ENCODE results near the gene SORCS2.

The SORCS2 gene

DNA sequence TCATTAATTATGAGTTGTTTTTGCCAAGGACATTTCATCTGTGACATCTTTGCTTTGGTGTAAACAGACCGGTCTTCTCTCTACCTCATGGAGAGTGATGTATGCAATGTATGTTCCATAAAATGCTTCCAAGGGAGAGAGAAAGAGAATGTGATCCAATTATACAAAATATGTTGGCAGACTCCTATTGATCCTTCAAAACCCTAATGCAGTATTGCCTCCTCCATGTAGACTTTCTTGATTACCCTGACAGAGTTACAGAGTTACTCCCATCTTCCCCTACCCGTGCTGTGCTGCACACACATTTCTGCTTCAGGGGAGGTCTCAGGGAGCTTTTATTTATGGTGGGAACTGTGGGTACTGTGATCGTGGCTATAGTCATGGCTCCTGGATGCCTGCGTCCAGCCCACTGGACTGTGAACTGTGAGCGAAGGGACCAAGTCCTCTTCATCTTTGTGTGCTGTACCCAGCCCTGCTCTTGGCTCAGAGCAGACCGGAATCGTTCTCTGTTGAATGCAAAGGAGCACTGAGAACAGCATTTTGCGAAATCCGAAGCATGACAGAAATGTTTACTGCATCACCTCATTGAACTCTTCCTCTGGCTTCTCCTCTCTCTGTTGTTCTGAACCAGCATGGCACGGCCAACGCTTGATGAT, 32.7 kb downstream of the SORCS2 start:
- H3K4me1 Mint-ChIP-seq (ENCODE audit: low read depth) = no peaks in the 10 kb centered on the region
- no peaks in the 10 kb centered on the region for H3K36me3 Mint-ChIP-seq (ENCODE audit: low read depth)
- H3K27me3 Mint-ChIP-seq (ENCODE audit: low read depth) = no peaks in the 10 kb centered on the region
- no peak overlapping the region for H3K27ac Mint-ChIP-seq
- H3K9me3 Mint-ChIP-seq = no peaks in the 10 kb centered on the region
- H3K4me3 Mint-ChIP-seq = no peak overlapping the region

DNA sequence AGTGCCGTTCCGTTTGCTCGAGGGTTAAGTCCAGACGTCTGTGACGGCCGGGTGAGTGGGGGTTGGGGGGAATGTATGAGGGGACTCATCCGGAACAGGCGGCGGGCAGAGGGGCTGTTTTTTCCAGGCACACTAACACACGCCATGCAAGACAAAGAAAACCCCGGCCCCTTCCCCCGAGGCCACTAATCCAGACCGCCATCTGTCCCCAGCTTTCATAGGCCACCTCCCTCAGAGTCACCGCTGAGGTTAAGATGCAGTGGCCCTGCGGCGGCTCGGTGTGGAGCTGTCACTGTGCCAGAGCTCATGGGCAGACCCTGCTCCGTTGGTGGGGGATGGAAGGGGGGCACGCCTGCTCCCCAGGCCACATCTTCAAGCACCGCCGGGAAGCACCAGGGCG, 34.1 kb downstream of the SORCS2 start:
- H3K27me3 Mint-ChIP-seq (ENCODE audit: low read depth) = no peaks in the 10 kb centered on the region
- no peaks in the 10 kb centered on the region for H3K36me3 Mint-ChIP-seq (ENCODE audit: low read depth)
- no peak overlapping the region for H3K4me3 Mint-ChIP-seq
- H3K27ac Mint-ChIP-seq = no peak overlapping the region
- no peaks in the 10 kb centered on the region for H3K4me1 Mint-ChIP-seq (ENCODE audit: low read depth)
- no peaks in the 10 kb centered on the region for H3K9me3 Mint-ChIP-seq

DNA sequence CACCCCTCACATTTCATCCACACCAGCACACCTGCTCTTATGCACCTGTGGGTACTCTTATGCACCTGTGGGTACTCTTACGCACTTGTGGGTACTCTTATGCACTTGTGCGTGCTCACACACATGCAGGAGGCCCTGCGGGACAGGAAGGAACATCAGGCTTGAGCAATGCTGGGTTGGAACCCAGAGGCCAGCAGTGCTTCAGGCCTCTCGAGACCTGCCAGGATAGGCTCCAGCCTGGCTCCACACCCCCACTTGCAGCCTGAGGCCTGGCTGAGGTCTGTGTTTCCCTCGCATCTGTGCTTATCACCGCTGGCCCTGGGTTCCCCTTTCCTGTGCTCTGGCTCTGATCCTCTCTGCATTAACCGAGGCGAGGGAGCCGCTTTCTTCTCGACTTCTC, 34.7 kb downstream of the SORCS2 start:
- Mint-ChIP-seq H3K27me3 (ENCODE audit: low read depth) (no peaks in the 10 kb centered on the region), H3K36me3 (ENCODE audit: low read depth) (no peaks in the 10 kb centered on the region), H3K9me3 (no peaks in the 10 kb centered on the region), H3K4me3 (no peak overlapping the region), H3K4me1 (ENCODE audit: low read depth) (no peaks in the 10 kb centered on the region), H3K27ac (no peak overlapping the region)

DNA sequence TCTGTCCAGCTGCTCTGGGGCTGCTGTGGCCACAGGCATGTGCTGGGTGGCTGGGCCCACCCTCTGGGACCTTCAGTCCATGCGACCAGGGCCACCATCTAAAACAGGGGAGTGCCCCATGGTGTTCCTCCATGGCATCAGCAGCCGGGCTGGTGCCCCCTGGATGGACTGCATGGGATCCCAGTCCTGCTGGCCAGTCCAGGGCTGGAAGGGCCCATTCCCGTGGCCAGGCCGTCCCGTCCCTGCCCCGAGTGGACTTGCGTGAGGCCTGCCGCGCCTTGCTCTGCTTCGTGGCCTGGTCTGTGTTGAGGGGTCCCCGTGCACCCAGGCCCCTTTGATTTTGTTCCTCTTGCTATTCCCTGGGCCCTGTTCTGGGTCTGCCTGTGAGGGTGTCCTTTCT, 36.4 kb downstream of the SORCS2 start:
- H3K27me3 Mint-ChIP-seq (ENCODE audit: low read depth) = no peaks in the 10 kb centered on the region
- no peak overlapping the region for H3K27ac Mint-ChIP-seq
- H3K4me1 Mint-ChIP-seq (ENCODE audit: low read depth) = no peaks in the 10 kb centered on the region
- no peaks in the 10 kb centered on the region for H3K36me3 Mint-ChIP-seq (ENCODE audit: low read depth)
- no peaks in the 10 kb centered on the region for H3K9me3 Mint-ChIP-seq
- H3K4me3 Mint-ChIP-seq = no peak overlapping the region

DNA sequence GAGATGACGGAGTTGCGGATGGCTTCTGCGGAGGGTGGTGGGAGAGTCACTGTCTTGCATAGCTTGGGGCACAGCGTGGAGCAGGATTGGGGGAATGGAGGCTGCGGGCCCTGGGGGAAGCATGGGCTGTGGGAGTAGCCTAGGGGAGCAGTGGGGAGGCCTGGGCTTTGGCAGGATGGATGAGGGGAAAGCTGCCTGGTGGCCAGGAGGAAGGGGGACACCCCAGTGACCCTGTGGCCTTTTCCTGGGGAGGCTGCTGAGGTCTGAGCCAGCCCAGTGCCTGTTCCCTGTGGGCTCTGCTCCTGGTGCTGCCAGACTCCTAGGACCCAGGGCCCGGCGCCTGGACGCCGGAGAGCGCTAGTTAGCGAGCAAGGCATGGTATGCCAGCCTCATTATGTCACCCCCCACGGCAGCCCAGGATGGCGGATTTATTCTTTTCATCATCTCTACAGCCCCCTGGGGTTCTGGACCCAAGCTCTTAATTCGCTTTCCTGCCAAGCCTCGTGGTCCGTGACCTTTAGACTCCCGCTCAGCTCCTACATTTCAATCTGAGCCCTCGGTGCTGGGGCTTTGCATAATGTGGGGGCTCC, 39.8 kb downstream of the SORCS2 start:
- Mint-ChIP-seq H3K27me3 (ENCODE audit: low read depth) (no peaks in the 10 kb centered on the region), H3K4me3 (no peak overlapping the region), H3K4me1 (ENCODE audit: low read depth) (no peaks in the 10 kb centered on the region), H3K9me3 (no peaks in the 10 kb centered on the region), H3K27ac (no peak overlapping the region), H3K36me3 (ENCODE audit: low read depth) (no peaks in the 10 kb centered on the region)

DNA sequence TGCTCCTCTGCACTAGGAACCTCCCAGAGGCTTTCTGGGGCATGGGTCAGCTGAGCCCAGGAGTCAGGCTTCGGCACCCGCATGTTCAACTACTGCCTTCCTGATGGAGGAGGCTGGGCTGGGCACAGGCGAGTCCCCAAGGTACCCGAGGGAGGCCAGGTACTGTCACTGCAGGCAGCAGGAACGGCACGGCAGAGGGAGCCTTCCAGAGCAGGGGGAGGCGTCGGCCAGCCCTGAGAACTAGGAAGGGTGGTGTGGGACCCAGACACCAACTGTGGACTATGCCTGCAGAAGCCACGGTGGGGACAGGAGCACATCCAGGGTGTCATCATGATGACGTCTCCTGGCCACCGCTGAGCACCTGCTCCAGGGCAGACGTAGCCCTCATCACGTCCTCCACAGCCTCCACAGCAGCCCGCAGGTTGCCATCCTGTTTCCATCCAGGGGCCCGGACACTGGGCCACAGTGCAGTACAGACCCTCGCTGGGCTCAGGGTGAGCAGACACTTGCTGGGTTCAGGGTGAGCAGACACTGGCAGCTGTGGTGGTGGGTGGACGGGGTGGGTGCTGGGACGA, 40.8 kb downstream of the SORCS2 start:
- Mint-ChIP-seq H3K9me3 (no peaks in the 10 kb centered on the region), H3K4me1 (ENCODE audit: low read depth) (no peaks in the 10 kb centered on the region)

DNA sequence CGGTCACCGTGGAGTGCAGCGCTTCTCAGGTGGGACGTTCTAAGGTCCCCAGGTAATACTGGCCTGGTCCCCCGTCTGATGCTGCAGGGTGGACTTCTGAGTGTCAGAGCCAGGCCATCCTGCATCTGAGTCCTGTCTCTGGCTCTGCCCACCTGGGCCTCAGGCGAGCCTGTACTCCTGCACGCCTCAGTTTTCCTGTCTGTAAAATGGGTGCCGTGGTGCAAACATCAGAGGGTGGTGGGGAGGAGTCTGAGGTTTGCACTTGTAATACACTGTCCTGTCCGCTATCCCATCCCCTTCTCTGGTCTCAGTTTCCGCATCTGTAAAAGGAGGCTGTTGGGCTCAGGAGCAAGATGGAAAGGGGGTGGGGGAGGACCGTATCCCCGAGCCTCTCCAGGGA, 41.3 kb downstream of the SORCS2 start:
- Mint-ChIP-seq H3K36me3 (ENCODE audit: low read depth) (no peaks in the 10 kb centered on the region), H3K27me3 (ENCODE audit: low read depth) (no peaks in the 10 kb centered on the region)

More for the DNA sequence above, 40.8 kb downstream of the SORCS2 start:
- no peak overlapping the region for H3K27ac Mint-ChIP-seq
- no peaks in the 10 kb centered on the region for H3K27me3 Mint-ChIP-seq (ENCODE audit: low read depth)
- no peak overlapping the region for H3K4me3 Mint-ChIP-seq
- H3K36me3 Mint-ChIP-seq (ENCODE audit: low read depth) = no peaks in the 10 kb centered on the region

DNA sequence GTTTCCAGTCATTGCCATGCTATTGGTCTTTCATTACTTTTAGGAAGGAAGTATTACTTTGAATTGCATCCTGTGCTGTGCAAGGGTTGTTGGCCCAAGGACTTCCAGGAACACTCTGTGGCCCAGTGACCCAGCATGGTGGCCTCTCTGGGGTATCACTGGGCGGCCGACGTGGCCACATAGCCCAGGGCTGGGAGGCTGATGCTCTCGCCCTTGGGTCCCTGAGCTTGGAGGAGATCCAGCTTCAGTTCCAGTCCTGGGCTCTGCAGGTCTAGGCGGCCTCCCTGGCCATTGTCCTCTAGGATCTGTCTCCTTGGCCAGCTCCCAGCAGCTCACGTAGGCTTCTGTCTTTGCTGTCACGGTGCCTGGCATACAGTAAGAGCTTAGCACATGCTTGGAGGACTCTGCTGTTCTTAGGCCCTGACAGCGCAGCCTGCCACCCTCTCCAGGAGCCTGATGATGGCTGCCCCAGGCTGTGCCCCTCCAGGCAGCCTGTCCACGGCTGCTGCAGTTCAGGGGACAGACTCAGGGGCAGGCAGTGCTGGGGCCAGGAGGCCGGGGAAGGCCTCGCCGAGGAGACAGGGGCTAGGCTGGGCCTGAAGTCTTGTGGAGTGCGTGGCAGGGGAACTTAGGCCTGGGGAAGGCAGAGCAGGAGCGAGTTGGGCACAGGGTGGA, 42.2 kb downstream of the SORCS2 start:
- no peaks in the 10 kb centered on the region for H3K4me1 Mint-ChIP-seq (ENCODE audit: low read depth)
- no peak overlapping the region for H3K4me3 Mint-ChIP-seq
- no peaks in the 10 kb centered on the region for H3K36me3 Mint-ChIP-seq (ENCODE audit: low read depth)
- H3K9me3 Mint-ChIP-seq = peaks cover 3% of the 10 kb centered on the region
- no peaks in the 10 kb centered on the region for H3K27me3 Mint-ChIP-seq (ENCODE audit: low read depth)
- no peak overlapping the region for H3K27ac Mint-ChIP-seq

More for the DNA sequence above, 41.3 kb downstream of the SORCS2 start:
- no peak overlapping the region for H3K4me3 Mint-ChIP-seq
- H3K4me1 Mint-ChIP-seq (ENCODE audit: low read depth) = no peaks in the 10 kb centered on the region
- H3K27ac Mint-ChIP-seq = no peak overlapping the region
- no peaks in the 10 kb centered on the region for H3K9me3 Mint-ChIP-seq

DNA sequence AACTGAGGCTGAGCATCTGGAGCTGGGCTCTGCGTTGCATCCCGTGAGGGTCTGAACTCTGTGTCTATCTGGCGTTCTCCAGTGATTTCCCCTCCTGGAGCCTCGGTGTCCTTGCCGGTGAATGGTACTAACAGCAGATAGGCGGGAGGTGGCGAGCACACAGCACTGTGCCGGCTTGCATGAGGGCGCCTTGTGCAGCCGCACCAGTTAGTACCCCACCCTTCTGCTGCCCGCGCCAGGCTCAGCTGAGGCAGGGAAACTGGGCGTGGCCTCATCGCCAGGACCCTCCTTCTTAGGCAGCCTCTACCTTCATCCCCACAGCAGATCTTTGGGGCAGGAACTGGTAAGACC, 42.7 kb downstream of the SORCS2 start:
- Mint-ChIP-seq H3K36me3 (ENCODE audit: low read depth) (no peaks in the 10 kb centered on the region), H3K4me3 (no peak overlapping the region), H3K27ac (no peak overlapping the region), H3K9me3 (peaks cover 3% of the 10 kb centered on the region), H3K27me3 (ENCODE audit: low read depth) (no peaks in the 10 kb centered on the region), H3K4me1 (ENCODE audit: low read depth) (no peaks in the 10 kb centered on the region)

DNA sequence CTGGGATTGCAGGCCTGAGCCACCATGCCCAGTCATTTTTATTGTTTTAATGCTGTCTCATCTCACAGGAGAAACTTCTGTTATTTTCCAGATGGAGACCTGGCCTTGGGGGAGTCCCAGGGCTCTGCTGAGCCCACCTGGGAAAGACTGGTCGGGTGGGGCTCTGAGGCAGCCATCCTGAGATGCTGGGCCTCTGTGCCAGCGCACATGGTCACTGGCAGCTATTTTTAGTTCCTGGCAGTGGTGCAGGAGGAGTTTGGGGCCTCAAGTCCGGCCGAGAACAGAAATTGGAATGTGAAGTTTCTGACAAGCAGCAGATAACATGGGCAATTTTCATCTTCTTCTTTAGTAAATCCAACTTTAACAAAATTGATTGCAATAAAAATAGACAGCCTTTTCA, 44.5 kb downstream of the SORCS2 start:
- H3K4me1 Mint-ChIP-seq (ENCODE audit: low read depth) = no peaks in the 10 kb centered on the region
- H3K27ac Mint-ChIP-seq = no peak overlapping the region
- no peaks in the 10 kb centered on the region for H3K27me3 Mint-ChIP-seq (ENCODE audit: low read depth)
- H3K4me3 Mint-ChIP-seq = no peak overlapping the region
- no peaks in the 10 kb centered on the region for H3K36me3 Mint-ChIP-seq (ENCODE audit: low read depth)
- H3K9me3 Mint-ChIP-seq = peaks cover 3% of the 10 kb centered on the region

DNA sequence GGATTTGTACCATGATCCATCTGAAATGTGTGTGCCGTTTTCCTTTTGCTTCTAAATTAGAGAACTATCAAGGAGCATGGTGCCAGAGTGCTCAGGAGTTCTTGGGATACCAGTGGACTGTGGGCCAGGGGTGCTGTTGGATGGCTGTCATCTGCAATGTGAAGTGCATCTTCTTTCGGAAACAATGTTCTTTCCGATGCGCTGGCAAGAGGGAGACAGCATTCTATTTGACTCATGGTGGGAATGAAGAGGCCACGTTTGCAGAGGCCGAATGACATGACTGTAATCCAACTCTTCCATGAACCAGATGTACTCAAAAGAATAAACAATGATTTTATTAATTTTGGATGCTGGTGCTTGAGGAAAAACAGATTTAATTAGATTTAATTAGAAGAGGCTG, 45.5 kb downstream of the SORCS2 start:
- Mint-ChIP-seq H3K9me3 (peaks cover 3% of the 10 kb centered on the region), H3K27ac (no peak overlapping the region), H3K4me1 (ENCODE audit: low read depth) (no peaks in the 10 kb centered on the region), H3K4me3 (no peak overlapping the region), H3K27me3 (ENCODE audit: low read depth) (no peaks in the 10 kb centered on the region), H3K36me3 (ENCODE audit: low read depth) (no peaks in the 10 kb centered on the region)

DNA sequence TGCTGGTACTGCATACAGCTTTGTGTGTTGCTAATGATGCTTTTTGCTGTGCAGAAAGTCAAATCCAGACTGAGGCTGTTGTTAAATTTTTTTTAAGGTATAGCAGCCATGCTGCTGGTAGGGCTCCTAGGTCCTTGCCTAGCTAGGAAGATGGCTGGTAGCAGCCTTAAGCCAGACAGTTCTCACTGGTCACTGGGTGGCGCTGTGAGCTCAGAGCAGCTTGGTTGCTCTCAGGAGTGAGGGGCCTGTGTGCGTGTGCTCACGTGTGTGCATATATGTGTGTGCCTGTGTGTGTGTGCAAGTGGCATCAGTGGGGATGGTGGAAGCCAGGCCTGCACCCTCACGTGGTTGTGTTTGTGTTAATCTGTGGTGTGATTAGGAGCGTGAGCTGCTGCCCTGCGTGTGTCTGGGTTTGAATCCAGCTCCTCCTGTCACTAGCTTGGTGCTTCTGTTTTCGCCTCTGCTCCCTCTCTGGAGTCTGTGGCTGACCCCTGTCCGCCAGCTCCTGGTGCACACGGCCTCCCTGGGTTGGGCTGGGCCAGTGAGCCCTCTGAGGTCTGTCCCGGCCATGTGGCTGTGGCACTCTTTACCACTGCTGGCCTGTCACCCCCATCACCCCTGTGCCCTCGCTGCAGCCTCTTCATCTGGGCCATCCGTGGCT, 46.1 kb downstream of the SORCS2 start:
- Mint-ChIP-seq H3K4me1 (ENCODE audit: low read depth) (no peaks in the 10 kb centered on the region), H3K27ac (no peak overlapping the region), H3K4me3 (no peak overlapping the region), H3K27me3 (ENCODE audit: low read depth) (no peaks in the 10 kb centered on the region), H3K36me3 (ENCODE audit: low read depth) (no peaks in the 10 kb centered on the region), H3K9me3 (peaks cover 3% of the 10 kb centered on the region)

DNA sequence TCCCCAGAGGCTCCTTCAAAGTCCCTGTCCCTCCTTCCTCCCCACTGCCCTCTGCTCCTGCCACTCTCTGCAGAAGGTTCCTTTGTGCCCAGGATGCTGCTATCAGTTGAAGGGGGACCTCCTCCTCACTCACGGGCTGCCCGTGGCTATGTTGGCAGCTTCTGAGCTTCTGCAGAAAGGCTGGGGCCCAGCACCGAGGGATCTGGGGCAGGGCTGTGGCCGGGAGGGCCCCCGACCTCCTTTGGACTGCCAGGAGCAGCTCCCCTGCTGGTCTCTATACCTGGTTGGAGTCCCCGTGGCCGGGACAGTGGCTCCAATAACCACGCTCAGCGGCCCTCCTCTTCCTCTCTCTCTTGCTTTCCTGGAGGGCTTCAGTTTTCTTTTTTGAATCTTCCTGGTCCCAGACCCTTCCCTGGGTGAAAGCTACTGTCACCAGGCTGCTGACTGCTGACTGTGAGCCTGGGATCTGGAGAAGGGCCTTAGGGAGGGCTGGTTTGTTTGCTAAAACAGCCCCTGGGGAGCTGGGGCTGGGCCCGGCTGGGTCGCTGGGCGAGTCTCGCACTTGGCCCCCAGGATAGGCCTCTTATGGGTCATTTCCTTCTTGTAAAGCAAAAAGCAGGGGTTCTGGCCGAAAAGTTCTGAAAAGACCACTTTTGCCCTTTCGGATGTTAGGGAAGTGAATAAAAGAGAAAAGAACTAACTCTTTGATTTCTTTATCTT, 46.9 kb downstream of the SORCS2 start:
- no peak overlapping the region for H3K27ac Mint-ChIP-seq
- no peak overlapping the region for H3K4me3 Mint-ChIP-seq
- no peaks in the 10 kb centered on the region for H3K4me1 Mint-ChIP-seq (ENCODE audit: low read depth)
- H3K36me3 Mint-ChIP-seq (ENCODE audit: low read depth) = no peaks in the 10 kb centered on the region
- H3K9me3 Mint-ChIP-seq = peaks cover 3% of the 10 kb centered on the region
- no peaks in the 10 kb centered on the region for H3K27me3 Mint-ChIP-seq (ENCODE audit: low read depth)

DNA sequence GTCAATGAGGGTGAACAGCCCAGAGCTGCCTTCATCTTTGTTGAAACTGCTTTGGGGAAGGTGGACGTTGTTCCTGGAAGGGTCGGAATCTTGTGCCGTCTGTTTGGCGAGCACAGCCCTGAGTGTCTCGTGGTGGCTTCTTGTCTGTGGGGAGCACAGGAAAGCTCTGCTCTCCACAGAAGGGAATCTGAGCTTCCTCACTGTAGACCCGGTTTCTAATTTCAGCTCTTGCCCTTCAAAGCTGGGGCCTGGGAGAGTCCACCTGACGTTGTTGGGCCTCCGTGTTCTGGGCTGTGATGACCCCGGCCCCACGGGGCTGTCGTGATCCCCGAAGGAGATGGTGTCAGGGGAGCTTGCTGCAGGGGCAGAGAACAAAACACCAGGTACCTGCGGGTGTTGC, 47.5 kb downstream of the SORCS2 start:
- H3K9me3 Mint-ChIP-seq = peaks cover 3% of the 10 kb centered on the region
- H3K4me3 Mint-ChIP-seq = no peak overlapping the region
- H3K27ac Mint-ChIP-seq = no peak overlapping the region
- H3K36me3 Mint-ChIP-seq (ENCODE audit: low read depth) = no peaks in the 10 kb centered on the region
- no peaks in the 10 kb centered on the region for H3K27me3 Mint-ChIP-seq (ENCODE audit: low read depth)
- no peaks in the 10 kb centered on the region for H3K4me1 Mint-ChIP-seq (ENCODE audit: low read depth)
